Fibroblast of pulmonary artery (primary cell): ENCODE measurements around the gene CNTN4.

Experiments
- DNase-seq: peaks from one replicate; pipeline ENCODE4 v3.0.0-alpha.2; 2010; ENCODE audit warnings: low read depth
- H3K4me3 ChIP-seq: replicated peaks from 2 replicates; pipeline ENCODE4 v1.5.1; 2011; ENCODE audit warnings: low read depth, mild to moderate bottlenecking, control low read depth, low read length, moderate library complexity
- CTCF ChIP-seq: IDR thresholded peaks from 2 replicates; pipeline ENCODE4 v1.5.1; 2011; ENCODE audit warnings: mild to moderate bottlenecking, control low read depth, low read length, inconsistent platforms; ENCODE audit errors: missing control alignments

CNTN4 gene

GRCh38 chr3:2838546-2839157 lies 740.0 kb downstream of the CNTN4 start:
- no peak for TF ChIP-seq CTCF
- DNase-seq = no peak
- H3K4me3 ChIP-seq = no peak overlapping the region

DNA sequence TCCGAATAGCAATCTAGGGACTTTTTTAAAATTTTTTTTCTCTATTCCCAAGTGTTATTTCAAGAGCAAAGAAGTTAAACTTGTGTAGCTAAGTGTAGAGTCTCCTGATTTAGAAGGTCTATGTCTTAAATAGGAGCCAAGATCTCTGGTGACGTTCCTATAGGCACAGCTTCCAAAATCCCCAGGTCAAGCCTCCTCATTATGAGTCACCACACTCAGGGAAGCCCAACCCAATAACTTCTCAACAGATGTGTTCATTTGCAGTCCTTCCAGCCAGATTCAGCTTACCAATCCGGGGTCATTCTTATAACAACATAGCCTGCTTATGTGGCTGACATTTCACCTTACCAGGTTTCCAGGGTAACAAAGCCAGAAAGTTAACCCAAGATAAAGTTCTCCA lies 741.2 kb downstream of the CNTN4 start:
- no peak for DNase-seq
- H3K4me3 ChIP-seq = no peak overlapping the region

GRCh38 chr3:2847062-2847841 lies 748.6 kb downstream of the CNTN4 start:
- no peak for DNase-seq
- TF ChIP-seq CTCF = no peak
- no peak overlapping the region for H3K4me3 ChIP-seq

More for the DNA sequence above, 741.2 kb downstream of the CNTN4 start:
- no peak for TF ChIP-seq CTCF

DNA sequence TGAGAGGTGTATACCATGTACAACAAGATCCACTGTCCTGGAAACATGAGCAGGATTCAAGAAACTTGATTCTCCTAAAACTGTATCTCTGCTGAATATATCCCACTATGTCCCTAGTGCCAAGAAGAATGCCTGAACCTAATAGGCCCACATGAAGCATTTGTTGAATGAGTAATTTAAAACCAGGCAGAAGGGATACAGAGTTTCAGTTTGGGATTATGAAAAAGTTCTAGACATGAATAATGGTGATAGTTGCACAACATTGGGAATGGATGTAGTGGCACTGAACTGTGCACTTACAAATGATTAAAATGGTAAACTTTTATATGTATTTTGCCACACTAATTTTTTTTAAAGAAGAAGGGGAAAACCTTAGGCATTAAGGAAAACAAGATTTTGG lies 750.4 kb downstream of the CNTN4 start:
- DNase-seq = no peak
- TF ChIP-seq CTCF = no peak
- H3K4me3 ChIP-seq = no peak overlapping the region

- no peak overlapping the region for H3K4me3 ChIP-seq
- no peak for DNase-seq
- TF ChIP-seq CTCF = no peak
Measured at GRCh38 chr3:2850701-2851100, 752.0 kb downstream of the CNTN4 start.

DNA sequence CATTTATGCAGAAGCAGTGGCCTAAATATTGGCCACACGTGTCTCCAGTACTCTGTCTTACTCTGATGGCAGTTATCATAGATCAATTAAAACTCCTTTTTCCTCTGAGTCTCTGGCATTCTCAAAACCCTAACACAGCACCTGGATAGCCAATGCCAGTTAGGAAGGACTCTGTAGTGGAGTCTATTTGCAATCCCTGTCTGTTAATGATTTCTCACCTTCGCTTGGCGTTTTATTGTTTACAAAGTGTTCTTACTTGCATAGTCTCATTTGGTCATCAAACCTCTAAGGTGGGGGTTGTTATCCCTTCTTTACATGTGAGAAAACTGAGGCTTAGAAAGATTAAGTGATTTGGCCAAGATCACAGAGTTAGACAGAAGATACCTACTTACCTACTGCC lies 752.7 kb downstream of the CNTN4 start:
- no peak overlapping the region for H3K4me3 ChIP-seq
- no peak for TF ChIP-seq CTCF
- DNase-seq = no peak

GRCh38 chr3:2851835-2852234 lies 753.2 kb downstream of the CNTN4 start:
- H3K4me3 ChIP-seq = no peak overlapping the region
- TF ChIP-seq CTCF = no peak
- DNase-seq = no peak
